HG02884 (cell line): ENCODE data around the gene PLAAT4.
"Not testable (repeated sequence)": the region's sequence is repeated elsewhere in the genome, so short reads cannot be mapped to it uniquely, and the experiment has no call there.

Experiments used
- ATAC-seq: cut with Tn5 transposase; IDR thresholded peaks from one replicate; pipeline ENCODE4 v1.9.1; 2021; ENCODE audit warnings: mild to moderate bottlenecking, moderate library complexity; ENCODE audit not compliant: unreplicated experiment

Gene PLAAT4

DNA sequence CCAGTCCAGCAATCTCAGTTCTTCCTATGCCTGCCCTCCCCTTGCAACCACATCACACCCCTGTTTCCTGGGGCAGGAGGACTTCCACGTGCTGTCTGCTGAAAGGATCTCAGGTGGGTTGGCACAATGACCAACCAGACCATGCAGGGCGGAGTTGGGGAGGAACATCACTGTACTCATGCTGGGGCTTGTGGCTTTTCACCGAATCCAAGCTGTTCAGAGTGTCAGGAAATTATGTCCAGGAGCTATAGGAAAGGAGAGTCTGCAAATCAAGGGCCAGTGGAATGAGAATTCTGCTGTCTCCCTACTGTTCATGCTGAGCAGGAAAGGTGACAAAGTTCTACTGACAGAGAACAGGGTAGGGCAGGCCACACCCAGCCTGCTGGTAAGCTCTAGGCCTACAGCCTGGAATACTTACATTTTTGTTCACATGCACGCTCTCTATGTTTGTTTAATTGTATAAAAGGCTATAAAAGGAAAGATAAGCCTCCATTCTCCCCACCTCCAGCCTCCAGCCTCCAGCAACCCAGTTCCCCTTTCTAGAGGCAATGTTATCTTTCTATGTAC lies 28.3 kb downstream of the PLAAT4 start:
- no peak for ATAC-seq

DNA sequence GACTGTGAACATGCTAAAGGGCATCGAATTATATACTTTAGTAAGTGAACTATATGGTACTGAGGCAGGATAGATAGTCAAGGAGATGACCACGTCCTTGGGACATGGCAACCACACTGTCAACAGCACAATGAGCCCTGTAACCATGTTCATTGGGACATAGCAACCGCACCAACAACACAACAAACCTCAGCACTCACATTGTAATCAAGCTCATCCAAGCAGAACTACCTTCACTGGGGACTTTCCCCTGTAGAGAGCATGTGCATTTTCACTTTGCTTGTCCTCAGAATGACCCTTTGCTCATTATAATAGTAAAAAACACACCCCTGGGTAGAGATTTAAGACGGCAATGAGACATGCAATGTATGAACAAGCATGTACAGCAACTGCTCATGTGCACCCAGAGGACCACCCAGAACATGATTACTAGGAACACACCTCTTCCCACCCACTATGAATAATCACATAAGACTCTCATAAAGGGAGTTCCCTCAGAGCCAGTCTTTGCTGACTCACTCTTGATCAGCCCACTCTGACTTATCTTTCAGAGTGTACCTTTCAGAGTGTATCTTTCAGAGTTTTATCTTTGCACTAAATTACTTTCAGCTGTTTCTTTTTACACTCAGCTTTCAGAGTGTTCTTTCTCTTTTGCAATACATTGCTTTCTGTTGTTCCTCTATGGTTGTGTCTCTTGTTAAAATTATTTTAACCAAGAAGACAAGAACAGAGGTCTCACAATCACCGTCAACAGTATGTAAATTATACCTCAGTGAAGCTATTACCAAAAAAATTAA lies 30.6 kb downstream of the PLAAT4 start:
- peak; percentile 61 for ATAC-seq

DNA sequence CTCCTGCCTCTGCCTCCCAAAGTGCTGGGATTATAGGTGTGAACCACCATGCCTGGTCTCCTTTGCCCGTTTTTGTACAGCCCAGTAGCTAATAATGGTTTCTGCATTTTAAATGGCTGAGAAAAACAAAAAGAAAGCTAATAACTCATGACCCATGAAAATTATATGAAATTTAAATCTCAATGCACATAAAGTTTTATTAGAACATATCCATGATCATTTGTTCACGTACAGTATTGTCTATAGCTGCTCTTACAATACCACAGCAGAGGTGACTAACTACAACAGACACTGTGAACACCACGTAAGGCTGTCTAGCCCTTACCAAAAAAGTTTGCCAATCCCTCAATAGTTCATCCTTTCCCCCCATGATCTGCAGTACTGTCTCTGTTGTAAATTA lies 33.0 kb downstream of the PLAAT4 start:
- no peak for ATAC-seq

DNA sequence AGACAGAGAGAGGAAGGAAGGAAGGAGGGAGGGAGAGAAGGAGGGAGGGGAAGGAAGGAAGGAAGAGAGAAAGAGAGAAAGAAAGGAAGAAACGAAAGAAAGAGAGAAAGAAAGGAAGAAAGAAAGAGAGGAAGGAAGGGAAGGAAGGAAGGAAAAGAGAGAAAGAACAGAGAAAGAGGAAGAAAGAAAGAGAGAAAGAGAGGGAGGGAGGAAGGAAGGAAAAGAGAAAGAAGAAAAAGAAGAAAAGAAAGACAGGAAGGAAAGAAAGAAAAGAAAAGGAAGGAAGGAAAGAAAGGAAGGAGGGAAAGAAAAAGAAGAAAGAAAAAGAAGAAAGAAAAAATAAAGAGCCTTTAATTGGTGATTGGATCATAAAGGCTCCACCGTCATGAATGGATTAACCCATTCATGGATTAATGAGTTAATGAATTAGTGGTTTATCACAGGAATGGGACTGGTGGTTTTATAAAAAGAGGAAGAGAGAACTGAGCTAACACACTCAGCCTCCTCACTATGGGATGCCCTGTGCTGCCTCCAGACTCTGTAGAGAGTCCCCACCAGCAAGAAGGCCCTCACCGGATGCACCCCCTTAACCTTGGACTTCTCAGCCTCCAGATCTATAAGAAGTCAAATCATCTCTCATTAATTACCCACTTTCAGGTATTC lies 35.5 kb downstream of the PLAAT4 start:
- ATAC-seq, result peak; percentile 42

DNA sequence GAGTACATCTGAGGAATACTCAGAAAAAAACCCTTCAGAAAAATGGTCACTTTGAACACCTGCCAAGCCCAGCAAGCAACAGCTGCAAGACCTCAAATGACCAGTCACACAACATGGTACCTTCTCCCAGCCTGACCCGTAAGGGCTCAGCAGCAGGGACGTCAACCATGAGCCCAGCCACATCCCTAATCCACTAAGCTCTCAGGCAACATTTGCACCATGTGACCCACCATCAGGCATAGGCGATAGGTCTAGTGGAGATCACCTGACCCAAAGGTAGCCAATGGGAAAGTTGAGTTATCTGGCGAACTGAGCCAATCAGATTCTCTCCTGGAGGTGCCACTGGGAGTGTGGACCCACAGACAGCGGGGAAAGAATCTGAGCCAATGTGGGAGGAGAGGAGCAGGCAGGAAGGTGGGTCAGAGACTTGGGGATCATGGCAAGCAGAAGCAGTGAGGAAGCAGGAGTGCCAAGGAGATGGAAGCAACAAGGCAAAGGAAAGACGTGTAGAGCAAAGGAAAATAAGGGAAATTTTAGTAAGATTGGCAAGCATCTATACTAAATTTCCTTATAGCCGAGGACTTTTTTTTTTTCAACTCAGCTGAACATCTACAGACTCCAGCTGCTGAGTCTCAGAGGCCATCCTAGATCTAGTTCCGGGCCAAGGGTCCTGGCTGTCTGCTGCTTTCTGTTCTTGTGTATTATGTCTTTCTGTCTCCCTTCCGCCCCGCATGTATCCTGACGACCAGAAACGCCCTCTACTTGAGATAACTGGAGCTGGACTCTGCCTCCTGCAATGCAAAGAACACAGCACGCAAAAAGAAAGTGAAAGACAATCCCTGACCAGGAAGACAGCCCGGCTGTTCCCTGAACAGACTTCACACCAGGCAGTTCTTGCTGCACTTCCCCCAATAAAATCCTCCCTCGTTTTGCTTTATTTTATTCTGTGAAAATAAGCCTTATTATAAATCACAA lies 37.6 kb downstream of the PLAAT4 start:
- ATAC-seq, result no peak

DNA sequence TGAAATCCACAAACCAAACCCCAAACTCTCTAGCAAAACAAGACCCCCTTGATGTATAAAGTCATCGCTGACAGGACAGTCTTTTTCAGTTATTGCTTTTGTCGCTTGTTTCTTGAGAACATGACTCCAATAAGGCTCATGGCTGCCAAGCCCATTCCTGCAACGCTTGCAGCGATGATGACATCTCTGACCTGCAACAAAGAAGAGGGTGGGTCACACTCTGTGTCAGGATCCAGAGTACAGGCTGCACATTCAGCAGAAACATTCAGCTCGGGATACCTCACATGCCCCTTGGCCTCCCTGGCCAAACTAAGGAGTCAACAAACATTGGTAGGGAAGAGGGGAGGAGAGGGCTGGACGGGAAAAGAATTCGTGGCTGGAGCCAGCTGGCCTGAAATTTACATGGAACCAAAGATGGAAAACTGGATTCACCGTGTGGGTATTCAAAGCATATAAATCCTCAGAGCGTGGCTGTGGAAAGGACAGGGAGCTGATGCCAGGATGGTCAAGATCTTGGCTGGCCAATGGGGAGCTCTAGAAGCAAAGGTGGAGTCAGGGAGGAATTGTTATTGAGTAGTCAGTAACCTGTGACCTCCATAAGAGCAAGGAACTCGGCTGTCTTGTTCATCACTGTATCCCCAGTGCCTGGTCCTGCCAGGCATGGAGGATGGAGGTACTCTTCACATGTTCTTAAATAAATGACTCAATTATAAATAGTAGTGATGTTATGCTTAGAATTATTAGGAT lies 38.4 kb downstream of the PLAAT4 start:
- ATAC-seq, result no peak

DNA sequence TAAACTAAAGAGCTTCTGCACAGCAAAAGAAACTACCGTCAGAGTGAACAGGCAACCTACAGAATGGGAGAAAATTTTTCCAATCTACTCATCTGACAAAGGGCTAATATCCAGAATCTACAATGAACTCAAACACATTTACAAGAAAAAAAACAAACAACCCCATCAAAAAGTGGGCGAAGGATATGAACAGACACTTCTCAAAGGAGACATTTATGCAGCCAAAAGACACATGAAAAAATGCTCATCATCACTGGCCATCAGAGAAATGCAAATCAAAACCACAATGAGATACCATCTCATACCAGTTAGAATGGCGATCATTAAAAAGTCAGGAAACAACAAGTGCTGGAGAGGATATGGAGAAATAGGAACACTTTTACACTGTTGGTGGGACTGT lies 42.3 kb downstream of the PLAAT4 start:
- ATAC-seq, result not testable (repeated sequence)

DNA sequence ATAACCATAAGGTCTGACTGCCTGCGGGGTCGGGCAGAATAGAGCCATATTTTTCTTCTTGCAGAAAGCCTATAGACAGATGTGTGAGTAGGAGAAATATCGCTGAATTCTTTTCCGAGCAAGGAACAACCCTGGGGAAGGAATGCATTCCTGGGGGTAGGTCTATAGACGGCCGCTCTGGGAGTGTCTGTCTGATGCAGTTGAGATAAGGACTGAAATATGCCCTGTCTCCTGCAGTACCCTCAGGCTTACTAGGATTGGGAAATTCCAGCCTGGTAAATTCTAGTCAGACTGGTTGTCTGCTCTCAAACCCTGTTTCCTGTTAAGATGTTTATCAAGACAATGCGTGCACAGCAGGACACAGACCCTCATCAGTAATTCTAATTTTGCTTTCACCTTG lies 44.6 kb downstream of the PLAAT4 start:
- ATAC-seq, result not testable (repeated sequence)

DNA sequence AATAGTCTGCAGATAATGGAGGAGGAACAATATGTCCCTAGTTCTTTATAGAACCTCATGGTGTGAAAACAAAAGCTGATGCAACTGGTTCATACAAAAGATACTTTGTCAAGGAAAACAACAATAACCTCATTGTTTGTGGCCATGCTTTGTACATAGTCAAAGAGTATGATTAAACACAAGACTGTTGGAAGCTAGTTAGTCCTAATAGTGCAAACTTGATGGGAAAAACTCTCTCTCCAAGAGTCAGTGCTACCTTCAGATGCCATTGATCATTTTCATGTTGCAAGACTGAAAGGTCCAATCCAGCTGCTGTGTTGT lies 46.7 kb downstream of the PLAAT4 start:
- no peak for ATAC-seq

DNA sequence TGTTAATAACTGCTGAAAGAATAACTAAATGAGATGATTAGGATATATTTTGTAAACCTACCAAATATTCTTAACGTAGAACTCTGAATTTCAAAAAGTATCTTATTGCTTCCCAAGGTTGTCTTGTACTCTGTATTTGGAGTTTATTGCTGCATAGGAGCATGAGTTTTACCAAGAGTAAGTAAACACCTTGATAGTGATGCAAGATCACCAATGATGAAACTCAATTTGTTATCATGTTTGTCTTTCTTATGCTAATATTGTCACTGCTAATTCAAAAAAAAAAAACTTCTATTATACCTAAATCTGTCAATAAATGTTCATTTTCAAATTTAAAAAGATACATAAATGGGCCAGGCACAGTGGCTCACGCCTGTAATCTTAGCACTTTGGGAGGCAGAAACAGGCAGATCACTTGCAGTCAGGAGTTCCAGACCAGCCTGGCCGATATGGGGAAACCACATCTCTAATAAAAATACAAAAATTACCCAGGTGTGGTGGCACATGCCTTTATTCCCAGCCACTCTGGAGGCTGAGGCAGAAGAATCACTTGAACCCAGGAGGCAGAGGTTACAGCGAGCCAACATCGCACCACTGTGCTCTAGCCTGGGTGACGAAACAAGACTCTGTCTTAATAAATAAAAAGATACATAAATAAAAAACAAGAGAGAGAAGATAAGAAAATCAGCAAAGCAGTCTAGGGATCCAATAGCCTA lies 50.0 kb downstream of the PLAAT4 start:
- no peak for ATAC-seq

DNA sequence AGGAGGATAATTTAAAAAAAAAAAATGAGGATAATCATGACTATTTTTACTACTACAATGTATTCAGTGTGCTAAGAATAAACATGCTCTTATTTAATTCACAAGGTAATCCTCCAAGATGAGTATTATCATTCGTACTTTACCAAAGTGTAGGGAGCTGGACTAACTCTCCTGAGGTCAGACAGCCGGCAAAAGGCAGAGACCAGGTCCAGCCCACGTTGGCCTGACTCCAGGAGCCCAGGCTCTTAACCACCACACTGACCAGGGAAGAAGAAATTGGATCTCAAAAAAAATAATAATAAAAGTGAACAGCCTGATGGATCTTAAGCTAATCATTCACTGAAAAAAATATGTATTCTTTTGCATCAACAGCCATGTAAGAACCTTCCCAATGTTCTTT lies 52.4 kb downstream of the PLAAT4 start:
- no peak for ATAC-seq

DNA sequence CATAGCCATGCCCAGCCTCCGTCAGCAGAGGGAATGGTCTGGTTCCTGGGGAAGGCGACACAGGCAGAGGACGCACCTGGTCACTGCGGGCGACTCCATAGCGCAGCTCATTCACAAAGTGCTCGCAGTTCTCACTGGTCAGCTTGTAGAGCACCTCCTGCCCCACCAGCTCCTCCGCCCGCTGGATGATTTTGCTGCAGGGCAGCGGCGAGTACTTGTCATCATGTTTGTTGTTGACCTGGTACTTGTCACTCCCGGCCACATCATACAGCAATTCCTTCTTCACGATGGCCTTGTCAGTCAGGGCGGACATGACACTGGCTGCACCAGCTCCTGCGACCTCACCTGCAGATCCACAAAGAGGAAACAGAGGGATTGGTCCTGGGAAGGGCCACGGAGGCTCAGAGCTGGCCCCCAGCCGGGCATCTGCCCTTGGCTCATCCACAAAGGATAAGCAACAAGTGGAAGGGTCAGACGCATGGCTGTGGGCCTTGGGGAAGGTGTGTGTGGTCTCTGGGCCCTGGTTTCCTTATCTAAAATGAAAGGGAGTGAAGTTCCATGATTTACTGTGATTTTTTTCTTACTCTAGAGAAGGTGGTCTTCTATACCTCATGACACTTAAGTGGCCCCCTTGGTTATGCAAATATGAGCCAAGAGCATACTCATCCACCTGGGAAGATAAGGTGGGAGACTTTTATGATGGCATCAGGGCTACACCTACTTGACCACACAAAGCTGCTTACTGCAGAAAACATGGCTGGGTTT lies 53.6 kb downstream of the PLAAT4 start:
- ATAC-seq, result no peak

DNA sequence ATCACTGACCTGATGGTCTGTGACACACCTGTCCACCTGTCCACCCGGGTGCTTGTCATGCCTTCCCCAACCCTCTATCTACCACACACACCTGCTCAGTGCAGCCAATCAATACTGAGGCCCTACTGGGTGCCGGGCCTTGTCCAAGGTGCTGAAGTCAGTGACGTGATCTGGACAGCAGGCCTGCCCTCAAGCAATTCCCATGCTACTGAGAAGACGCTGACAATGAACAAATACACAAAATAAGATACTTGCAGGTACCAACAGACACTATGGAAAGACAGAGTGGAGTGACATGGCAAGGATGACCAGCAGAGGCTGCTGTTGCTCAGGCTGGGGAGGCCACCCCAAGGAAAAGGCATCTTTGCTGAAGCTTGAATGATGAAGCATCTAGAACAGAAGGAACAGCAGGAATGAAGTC lies 56.4 kb downstream of the PLAAT4 start:
- no peak for ATAC-seq

DNA sequence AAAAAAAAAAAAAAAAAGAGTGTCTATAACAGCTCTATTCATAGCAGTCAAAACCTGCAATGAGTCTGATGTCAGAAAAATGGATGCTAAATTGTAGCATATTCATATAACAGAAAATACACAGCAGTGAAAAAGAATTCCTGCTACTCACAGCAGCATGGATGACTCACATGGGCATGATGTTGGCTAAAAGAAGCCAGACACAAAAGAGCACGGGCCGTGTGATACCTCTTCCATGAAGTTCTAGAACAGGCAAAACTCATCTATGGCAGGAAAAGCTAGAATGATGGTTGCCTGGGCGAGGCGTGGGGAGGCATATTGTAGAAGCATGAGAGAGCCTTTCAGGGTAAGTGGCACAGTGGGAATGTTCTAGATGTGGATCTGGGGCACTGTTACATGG lies 58.7 kb downstream of the PLAAT4 start:
- ATAC-seq, result no peak
